ENCODE measurements around the gene RALGAPA2. TPM values are rescaled to one million over a fixed set of nuclear protein-coding genes. Genes with fewer than 3 reads are reported as not detected.

RALGAPA2 gene
- total RNA-seq, 2 experiments from 2014 or later, result 11.7 to 16.0 TPM

GRCh38 chr20:20710443-20711315, 1.8 kb downstream of the RALGAPA2 start:
- Mint-ChIP-seq H3K27ac (peak overlapping the region; percentile 88), H3K4me1 (peaks cover 29% of the 10 kb centered on the region), H3K36me3 (peaks cover 10% of the 10 kb centered on the region), H3K27me3 (no peaks in the 10 kb centered on the region), H3K4me3 (peak overlapping the region; percentile 84), H3K9me3 (ENCODE audit: low read depth) (no peaks in the 10 kb centered on the region)
- CTCF ChIA-PET, result no interaction called here
- peak; percentile 51 for DNase-seq
- no peak for ATAC-seq

GRCh38 chr20:20709887-20710286, 2.6 kb downstream of the RALGAPA2 start:
- CTCF ChIA-PET, result no interaction called here
- DNase-seq, result no peak
- no peak for ATAC-seq
- H3K27me3 Mint-ChIP-seq, result no peaks in the 10 kb centered on the region
- no peaks in the 10 kb centered on the region for H3K9me3 Mint-ChIP-seq (ENCODE audit: low read depth)
- H3K4me1 Mint-ChIP-seq, result peaks cover 29% of the 10 kb centered on the region
- no peak overlapping the region for H3K27ac Mint-ChIP-seq
- H3K36me3 Mint-ChIP-seq, result peaks cover 10% of the 10 kb centered on the region
- no peak overlapping the region for H3K4me3 Mint-ChIP-seq

GRCh38 chr20:20706285-20706684, 6.2 kb downstream of the RALGAPA2 start:
- DNase-seq (no peak), ATAC-seq (no peak)
- no peak overlapping the region for H3K27ac Mint-ChIP-seq
- no peaks in the 10 kb centered on the region for H3K27me3 Mint-ChIP-seq
- peaks cover 12% of the 10 kb centered on the region for H3K36me3 Mint-ChIP-seq
- no peak overlapping the region for H3K4me3 Mint-ChIP-seq
- CTCF ChIA-PET, result no interaction called here
- no peaks in the 10 kb centered on the region for H3K9me3 Mint-ChIP-seq (ENCODE audit: low read depth)
- H3K4me1 Mint-ChIP-seq, result peaks cover 17% of the 10 kb centered on the region

GRCh38 chr20:20702330-20703245, 9.9 kb downstream of the RALGAPA2 start:
- no peaks in the 10 kb centered on the region for H3K4me1 Mint-ChIP-seq
- no peak overlapping the region for H3K4me3 Mint-ChIP-seq
- H3K36me3 Mint-ChIP-seq, result peaks cover 5% of the 10 kb centered on the region
- H3K9me3 Mint-ChIP-seq (ENCODE audit: low read depth), result no peaks in the 10 kb centered on the region
- no peak overlapping the region for H3K27ac Mint-ChIP-seq
- ATAC-seq (no peak), DNase-seq (no peak)
- no peaks in the 10 kb centered on the region for H3K27me3 Mint-ChIP-seq
- CTCF ChIA-PET, result no interaction called here

- Mint-ChIP-seq H3K4me1 (no peaks in the 10 kb centered on the region), H3K36me3 (peaks cover 2% of the 10 kb centered on the region)
- CTCF ChIA-PET, result no interaction called here
These were observed 12.5 kb downstream of the RALGAPA2 start for GRCh38 chr20:20699917-20700316.

GRCh38 chr20:20699144-20699543, 13.3 kb downstream of the RALGAPA2 start:
- Mint-ChIP-seq H3K27me3 (no peaks in the 10 kb centered on the region), H3K4me3 (no peak overlapping the region), H3K4me1 (no peaks in the 10 kb centered on the region), H3K9me3 (ENCODE audit: low read depth) (no peaks in the 10 kb centered on the region), H3K36me3 (peaks cover 2% of the 10 kb centered on the region), H3K27ac (no peak overlapping the region)
- ATAC-seq, result no peak
- no peak for DNase-seq
- CTCF ChIA-PET, result no interaction called here

More at GRCh38 chr20:20699917-20700316, 12.5 kb downstream of the RALGAPA2 start:
- no peak for DNase-seq
- Mint-ChIP-seq H3K27ac (no peak overlapping the region), H3K27me3 (no peaks in the 10 kb centered on the region), H3K4me3 (no peak overlapping the region), H3K9me3 (ENCODE audit: low read depth) (no peaks in the 10 kb centered on the region)
- no peak for ATAC-seq

GRCh38 chr20:20697325-20697845, 15.1 kb downstream of the RALGAPA2 start:
- H3K9me3 Mint-ChIP-seq (ENCODE audit: low read depth), result no peaks in the 10 kb centered on the region
- no peaks in the 10 kb centered on the region for H3K27me3 Mint-ChIP-seq
- H3K4me3 Mint-ChIP-seq, result no peak overlapping the region
- ATAC-seq, result no peak
- no peak overlapping the region for H3K27ac Mint-ChIP-seq
- H3K4me1 Mint-ChIP-seq, result no peaks in the 10 kb centered on the region
- no peak for DNase-seq
- CTCF ChIA-PET, result no interaction called here
- peaks cover 2% of the 10 kb centered on the region for H3K36me3 Mint-ChIP-seq

- H3K9me3 Mint-ChIP-seq (ENCODE audit: low read depth), result no peaks in the 10 kb centered on the region
- H3K36me3 Mint-ChIP-seq, result no peaks in the 10 kb centered on the region
- H3K4me1 Mint-ChIP-seq, result no peaks in the 10 kb centered on the region
- H3K27ac Mint-ChIP-seq, result no peak overlapping the region
- CTCF ChIA-PET, result no interaction called here
- H3K27me3 Mint-ChIP-seq, result no peaks in the 10 kb centered on the region
- DNase-seq (no peak), ATAC-seq (no peak)
- no peak overlapping the region for H3K4me3 Mint-ChIP-seq
These were observed 17.1 kb downstream of the RALGAPA2 start for GRCh38 chr20:20695250-20695816.

GRCh38 chr20:20694591-20694990, 17.9 kb downstream of the RALGAPA2 start:
- ATAC-seq (no peak), DNase-seq (no peak)
- Mint-ChIP-seq H3K9me3 (ENCODE audit: low read depth) (no peaks in the 10 kb centered on the region), H3K27ac (no peak overlapping the region), H3K27me3 (no peaks in the 10 kb centered on the region), H3K4me3 (no peak overlapping the region), H3K36me3 (no peaks in the 10 kb centered on the region), H3K4me1 (no peaks in the 10 kb centered on the region)
- CTCF ChIA-PET, result no interaction called here

- DNase-seq (no peak), ATAC-seq (no peak)
- H3K27ac Mint-ChIP-seq, result no peak overlapping the region
- CTCF ChIA-PET, result no interaction called here
- no peaks in the 10 kb centered on the region for H3K36me3 Mint-ChIP-seq
- no peak overlapping the region for H3K4me3 Mint-ChIP-seq
- no peaks in the 10 kb centered on the region for H3K9me3 Mint-ChIP-seq (ENCODE audit: low read depth)
- no peaks in the 10 kb centered on the region for H3K27me3 Mint-ChIP-seq
- peaks cover 3% of the 10 kb centered on the region for H3K4me1 Mint-ChIP-seq
These were observed 19.9 kb downstream of the RALGAPA2 start for GRCh38 chr20:20692587-20692986.

GRCh38 chr20:20691477-20692235, 20.8 kb downstream of the RALGAPA2 start:
- H3K4me1 Mint-ChIP-seq, result peaks cover 3% of the 10 kb centered on the region
- H3K36me3 Mint-ChIP-seq, result no peaks in the 10 kb centered on the region
- H3K4me3 Mint-ChIP-seq, result no peak overlapping the region
- H3K9me3 Mint-ChIP-seq (ENCODE audit: low read depth), result no peaks in the 10 kb centered on the region
- H3K27me3 Mint-ChIP-seq, result no peaks in the 10 kb centered on the region
- CTCF ChIA-PET, result no interaction called here
- ATAC-seq (no peak), DNase-seq (no peak)
- no peak overlapping the region for H3K27ac Mint-ChIP-seq

- H3K9me3 Mint-ChIP-seq (ENCODE audit: low read depth), result no peaks in the 10 kb centered on the region
- ATAC-seq (no peak), DNase-seq (no peak)
- no peak overlapping the region for H3K4me3 Mint-ChIP-seq
- no peaks in the 10 kb centered on the region for H3K36me3 Mint-ChIP-seq
- no peak overlapping the region for H3K27ac Mint-ChIP-seq
- no peaks in the 10 kb centered on the region for H3K27me3 Mint-ChIP-seq
- CTCF ChIA-PET, result no interaction called here
- peaks cover 3% of the 10 kb centered on the region for H3K4me1 Mint-ChIP-seq
These were observed 21.6 kb downstream of the RALGAPA2 start for GRCh38 chr20:20690676-20691476.
